Pulmonary artery endothelial cell (primary cell): ENCODE measurements around the gene STPG1. TPM values are rescaled to one million over a fixed set of nuclear protein-coding genes. Genes with fewer than 3 reads are reported as not detected.

Source experiments
- DNase-seq: peaks from one replicate; pipeline ENCODE4 v3.0.0-alpha.2; 2011; ENCODE audit warnings: low read depth, low spot score
- total RNA-seq: library from RNA; depleted of rRNA; stranded (reverse); fragments of >200 nt; gene quantifications from 2 replicates; pipeline ENCODE4 v1.2.3, GENCODE V29; 2014

Gene STPG1
- total RNA-seq, 1 donor from 2014 or later = 4.7 TPM

- no peak for DNase-seq
Observed at GRCh38 chr1:24343412-24344089, 70.0 kb downstream of the STPG1 start.

GRCh38 chr1:24341260-24341659 is 72.3 kb downstream of the STPG1 start:
- DNase-seq = no peak

GRCh38 chr1:24340770-24341169 is 72.8 kb downstream of the STPG1 start:
- DNase-seq = no peak

GRCh38 chr1:24339996-24340395 is 73.6 kb downstream of the STPG1 start:
- no peak for DNase-seq

- no peak for DNase-seq
Observed at GRCh38 chr1:24338447-24338846, 75.1 kb downstream of the STPG1 start.

GRCh38 chr1:24337455-24337854 is 76.1 kb downstream of the STPG1 start:
- no peak for DNase-seq

- no peak for DNase-seq
Observed at GRCh38 chr1:24336075-24336474, 77.5 kb downstream of the STPG1 start.

- DNase-seq = no peak
Observed at GRCh38 chr1:24331961-24332673, 81.5 kb downstream of the STPG1 start.

GRCh38 chr1:24329797-24330543 is 83.6 kb downstream of the STPG1 start:
- DNase-seq = no peak

- no peak for DNase-seq
Observed at GRCh38 chr1:24329331-24329730, 84.3 kb downstream of the STPG1 start.

- no peak for DNase-seq
Observed at GRCh38 chr1:24327891-24328290, 85.7 kb downstream of the STPG1 start.

- DNase-seq = no peak
Observed at GRCh38 chr1:24327486-24327885, 86.1 kb downstream of the STPG1 start.

GRCh38 chr1:24325587-24326449 is 87.8 kb downstream of the STPG1 start:
- DNase-seq = no peak

GRCh38 chr1:24324903-24325302 is 88.7 kb downstream of the STPG1 start:
- no peak for DNase-seq

GRCh38 chr1:24323281-24323680 is 90.3 kb downstream of the STPG1 start:
- no peak for DNase-seq

- no peak for DNase-seq
Observed at GRCh38 chr1:24322470-24323177, 91.0 kb downstream of the STPG1 start.

- no peak for DNase-seq
Observed at GRCh38 chr1:24321697-24322469, 91.7 kb downstream of the STPG1 start.

GRCh38 chr1:24321126-24321525 is 92.5 kb downstream of the STPG1 start:
- DNase-seq = no peak

GRCh38 chr1:24319962-24320361 is 93.6 kb downstream of the STPG1 start:
- DNase-seq = no peak

- no peak for DNase-seq
Observed at GRCh38 chr1:24319312-24319863, 94.2 kb downstream of the STPG1 start, which contains the start of gene GRHL3. Gene GRHL3, plus strand, starts transcription at chr1:24319357. Its CDS starts 195 bp downstream, at chr1:24319552.
